Measurements from ENCODE around the gene RORC.

- no peak for TF ChIP-seq POLR2A (IDR thresholded peaks at IDR 0.05)
- TF ChIP-seq CTCF (IDR thresholded peaks at IDR 0.05), result no peak
These were observed 36.9 kb upstream of the RORC start for GRCh38 chr1:151868486-151868885.
